ENCODE measurements around the gene TFB2M. TPM values are rescaled to one million over a fixed set of nuclear protein-coding genes. Genes with fewer than 3 reads are reported as not detected.

TFB2M gene
- total and polyA plus RNA-seq, 2 of the 13 experiments (the other 11 are each of a cell fraction or from before 2014, with no cell fraction given) = 15.7 to 31.4 TPM

- Histone ChIP-seq H3K4me1 (ENCODE audit: insufficient read depth, low read length) (peaks cover 50% of the 10 kb centered on the region), H4K20me1 (ENCODE audit: insufficient read depth, low read length) (no peaks in the 10 kb centered on the region), H3K9ac (ENCODE audit: insufficient read depth, low read depth, low read length) (no peak overlapping the region), H3K4me2 (ENCODE audit: low read depth, low read length) (no peak overlapping the region), H2AFZ (ENCODE audit: low read length) (no peak overlapping the region), H3K9me3 (ENCODE audit: low read length) (peaks cover 15% of the 10 kb centered on the region), H3K36me3 (replicated peaks in 1 of 2; ENCODE audit: control insufficient read depth in 1 of 2, insufficient read depth in 2 of 2, low read length in 2 of 2) (no peaks in the 10 kb centered on the region), H3K4me3 (replicated peaks in 1 of 3; ENCODE audit: insufficient read depth in 1 of 3, low read depth in 2 of 3, low read length in 3 of 3) (no peak overlapping the region), H3K27me3 (ENCODE audit: control insufficient read depth in 1 of 2, insufficient read depth in 2 of 2, low read length in 2 of 2) (peaks cover 0 to 1% of the 10 kb centered on the region in 2 experiments; a peak in 2 of 5 replicates), H3K27ac (ENCODE audit: extremely low read length, insufficient read depth, low read length) (no peak overlapping the region), H3K79me2 (ENCODE audit: insufficient read depth, low read length) (peaks cover 4% of the 10 kb centered on the region)
- DNase-seq (ENCODE audit: low spot score) = no peak
- CTCF ChIA-PET (ENCODE audit: low intra/inter-chr PET ratio, low total read pairs) = no interaction called here
- POLR2A ChIA-PET = interaction anchor here (1.7 kb wide), 1 partner anchor 16 kb away, joined by 5 read pairs; no protein-coding TSS in a partner anchor
- BruUV-seq (replicated peaks) = no TSS peak
- no peak for TF ChIP-seq IRF2 (CRISPR knock-in tag; IDR thresholded peaks at IDR 0.05)
- TF ChIP-seq PRDM10 (CRISPR knock-in tag; IDR thresholded peaks at IDR 0.05; ENCODE audit: low read depth) = no peak
- TF ChIP-seq ZNF350 (CRISPR knock-in tag; IDR thresholded peaks at IDR 0.05; ENCODE audit: borderline replicate concordance, low read depth) = no peak
- TF ChIP-seq ATF2 (CRISPR knock-in tag; IDR thresholded peaks at IDR 0.05) = no peak
- TF ChIP-seq ZSCAN12 (CRISPR knock-in tag; IDR thresholded peaks at IDR 0.05) = no peak
- no peak for TF ChIP-seq ZSCAN21 (CRISPR knock-in tag; IDR thresholded peaks at IDR 0.05; ENCODE audit: borderline replicate concordance)
- no peak for TF ChIP-seq GZF1 (CRISPR knock-in tag; IDR thresholded peaks at IDR 0.05)
- no peak for TF ChIP-seq NFYB (CRISPR knock-in tag; IDR thresholded peaks at IDR 0.05)
- no peak for TF ChIP-seq HNRNPH1 (optimal IDR thresholded peaks at IDR 0.05; ENCODE audit: low read depth, low read length)
- no peak for TF ChIP-seq ZNF20 (CRISPR knock-in tag; IDR thresholded peaks at IDR 0.05)
- TF ChIP-seq NR3C1 (CRISPR knock-in tag; IDR thresholded peaks at IDR 0.05) = no peak
- TF ChIP-seq HMG20A (CRISPR knock-in tag; IDR thresholded peaks at IDR 0.05; ENCODE audit: borderline replicate concordance) = no peak
- TF ChIP-seq HOXD1 (CRISPR knock-in tag; IDR thresholded peaks at IDR 0.05) = no peak
- TF ChIP-seq ZNF224 (CRISPR knock-in tag; IDR thresholded peaks at IDR 0.05) = no peak
- no peak for TF ChIP-seq ZNF251 (CRISPR knock-in tag; IDR thresholded peaks at IDR 0.05)
- TF ChIP-seq NPAS2 (CRISPR knock-in tag; IDR thresholded peaks at IDR 0.05; ENCODE audit: borderline replicate concordance) = no peak
- TF ChIP-seq AKAP8 (CRISPR knock-in tag; IDR thresholded peaks at IDR 0.05) = no peak
- no peak for TF ChIP-seq KMT2B (CRISPR knock-in tag; IDR thresholded peaks at IDR 0.05)
- no peak for TF ChIP-seq ZC3H13 (CRISPR knock-in tag; IDR thresholded peaks at IDR 0.05)
- no peak for FAIRE-seq
- WGBS (ENCODE audit: low lambda C conversion rate) = 67% methylated on average over 7 of the region's 7 CpGs
- intact Hi-C loops (cut with micrococcal nuclease; ENCODE audit: unreplicated experiment) (no loop called here), in situ Hi-C loops (cut with HindIII; ENCODE audit: extremely low pct_ligation_motif_present, low pct_unique_long_range_greater_than_20kb) (no loop called here)
- no peak for ATAC-seq
These were observed 54.9 kb downstream of the TFB2M start for GRCh38 chr1:246511203-246511602.
